Suprapubic skin (tissue), 4 donors: ENCODE data around the gene SETD2. TPM values are rescaled to one million over a fixed set of nuclear protein-coding genes. Genes with fewer than 3 reads are reported as not detected.
"Not testable (repeated sequence)": the region's sequence is repeated elsewhere in the genome, so short reads cannot be mapped to it uniquely, and the experiment has no call there.

Experiments used
- DNase-seq, 2 donors: peaks; one replicate each; pipeline ENCODE4 v3.0.0-alpha.2; 2019; ENCODE audit warnings: low spot score in 2 of 2
- H3K27ac ChIP-seq: fragments of 200-600 bp; sonication (generic); one replicate; pipeline ENCODE4 v1.5.1; 2019
- H3K27me3 ChIP-seq: fragments of 200-600 bp; sonication (generic); one replicate; pipeline ENCODE4 v1.5.1; 2019
- H3K36me3 ChIP-seq: fragments of 200-600 bp; sonication (generic); one replicate; pipeline ENCODE4 v1.5.1; 2019
- H3K4me1 ChIP-seq: fragments of 200-600 bp; sonication (generic); one replicate; pipeline ENCODE4 v1.5.1; 2019
- H3K4me3 ChIP-seq: fragments of 200-600 bp; sonication (generic); one replicate; pipeline ENCODE4 v1.5.1; 2019; ENCODE audit warnings: mild to moderate bottlenecking
- H3K9me3 ChIP-seq: fragments of 200-600 bp; sonication (generic); one replicate; pipeline ENCODE4 v1.5.1; 2019
- EP300 ChIP-seq: sonication (generic); formaldehyde crosslinking; IDR thresholded peaks from one replicate; pipeline ENCODE4 v1.6.1; 2017; ENCODE audit warnings: antibody characterized with exemption
- POLR2A ChIP-seq, 2 donors: fragments of 450-650 bp; IDR thresholded peaks; one replicate each; pipeline ENCODE4 v1.6.1; 2017; ENCODE audit warnings: antibody characterized with exemption in 2 of 2, mild to moderate bottlenecking in 2 of 2, moderate library complexity in 2 of 2
- POLR2AphosphoS5 ChIP-seq, 3 donors: sonication (generic); formaldehyde crosslinking; IDR thresholded peaks; one replicate each; pipeline ENCODE4 v1.6.1; 2017; ENCODE audit warnings: antibody characterized with exemption in 3 of 3
- whole genome bisulfite sequencing: methylation state at CpG from one replicate; pipeline ENCODE4 v1.1.5; 2018; 5-methylcytosine and 5-hydroxymethylcytosine counted together
- total RNA-seq, 4 donors: library from RNA; depleted of rRNA; stranded (reverse); fragments of >200 nt; gene quantifications; one replicate each; pipeline ENCODE4 v1.1.0, GENCODE V29; 2016
- TF ChIP-seq, protein P1 (sequence below), 2 donors: fragments of 200-600 bp in 1 of 2; fragments of 450-650 bp in 1 of 2; sonication (generic) in 1 of 2; IDR thresholded peaks; one replicate each; pipeline ENCODE4 v1.5.1; 2016 to 2019; ENCODE audit warnings: antibody characterized with exemption in 2 of 2, mild to moderate bottlenecking in 1 of 2, moderate library complexity in 1 of 2

Gene SETD2
- total RNA-seq, 4 donors from 2014 or later, result 41.4 to 78.6 (median 53.4) TPM

GRCh38 chr3:47158208-47158607 lies 5.7 kb downstream of the SETD2 start:
- TF ChIP-seq EP300, result no peak
- TF ChIP-seq POLR2AphosphoS5 (IDR thresholded peaks at IDR 0.05), result no peak
- TF ChIP-seq, protein P1, sequence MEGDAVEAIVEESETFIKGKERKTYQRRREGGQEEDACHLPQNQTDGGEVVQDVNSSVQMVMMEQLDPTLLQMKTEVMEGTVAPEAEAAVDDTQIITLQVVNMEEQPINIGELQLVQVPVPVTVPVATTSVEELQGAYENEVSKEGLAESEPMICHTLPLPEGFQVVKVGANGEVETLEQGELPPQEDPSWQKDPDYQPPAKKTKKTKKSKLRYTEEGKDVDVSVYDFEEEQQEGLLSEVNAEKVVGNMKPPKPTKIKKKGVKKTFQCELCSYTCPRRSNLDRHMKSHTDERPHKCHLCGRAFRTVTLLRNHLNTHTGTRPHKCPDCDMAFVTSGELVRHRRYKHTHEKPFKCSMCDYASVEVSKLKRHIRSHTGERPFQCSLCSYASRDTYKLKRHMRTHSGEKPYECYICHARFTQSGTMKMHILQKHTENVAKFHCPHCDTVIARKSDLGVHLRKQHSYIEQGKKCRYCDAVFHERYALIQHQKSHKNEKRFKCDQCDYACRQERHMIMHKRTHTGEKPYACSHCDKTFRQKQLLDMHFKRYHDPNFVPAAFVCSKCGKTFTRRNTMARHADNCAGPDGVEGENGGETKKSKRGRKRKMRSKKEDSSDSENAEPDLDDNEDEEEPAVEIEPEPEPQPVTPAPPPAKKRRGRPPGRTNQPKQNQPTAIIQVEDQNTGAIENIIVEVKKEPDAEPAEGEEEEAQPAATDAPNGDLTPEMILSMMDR (IDR thresholded peaks at IDR 0.05), result no peak
- TF ChIP-seq POLR2A (IDR thresholded peaks at IDR 0.05), result no peak
- H3K36me3 ChIP-seq, result no peaks in the 10 kb centered on the region
- H3K4me1 ChIP-seq, result peaks cover 56% of the 10 kb centered on the region
- no peak overlapping the region for H3K4me3 ChIP-seq
- H3K27me3 ChIP-seq, result no peaks in the 10 kb centered on the region
- DNase-seq, result no peak
- H3K9me3 ChIP-seq, result no peaks in the 10 kb centered on the region
- no peak overlapping the region for H3K27ac ChIP-seq

- no peak for TF ChIP-seq POLR2AphosphoS5 (IDR thresholded peaks at IDR 0.05)
- peaks cover 41% of the 10 kb centered on the region for H3K4me1 ChIP-seq
- WGBS, result 83% methylated on average over 1 of the region's 1 CpG
- no peaks in the 10 kb centered on the region for H3K27me3 ChIP-seq
- no peaks in the 10 kb centered on the region for H3K9me3 ChIP-seq
- H3K27ac ChIP-seq, result no peak overlapping the region
- H3K36me3 ChIP-seq, result no peaks in the 10 kb centered on the region
- DNase-seq, result no peak
- no peak overlapping the region for H3K4me3 ChIP-seq
These were observed 7.5 kb downstream of the SETD2 start for GRCh38 chr3:47156396-47156795.

DNA sequence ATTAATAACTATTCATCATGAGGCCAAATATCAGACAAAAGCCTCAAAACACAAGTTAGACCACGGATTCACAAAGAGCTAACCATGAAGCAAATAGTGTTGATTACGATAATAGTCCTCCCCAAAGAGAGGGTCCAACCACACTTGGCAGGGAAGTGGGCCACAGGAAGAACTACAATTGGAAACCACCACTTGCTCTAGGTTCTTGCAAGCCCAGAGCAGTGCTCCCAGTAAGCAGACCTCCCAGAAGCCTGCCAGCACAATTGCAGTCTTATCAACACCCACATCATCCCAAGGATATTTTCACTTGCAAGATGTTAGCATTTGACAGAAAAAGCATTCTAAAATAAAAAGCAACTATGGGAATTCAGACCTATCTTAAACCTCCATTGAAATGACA lies 11.3 kb downstream of the SETD2 start:
- WGBS, result 81% methylated on average over 2 of the region's 2 CpGs
- no peaks in the 10 kb centered on the region for H3K9me3 ChIP-seq

GRCh38 chr3:47151836-47152235 lies 12.1 kb downstream of the SETD2 start:
- Histone ChIP-seq H3K4me1 (peaks cover 27% of the 10 kb centered on the region), H3K27me3 (no peaks in the 10 kb centered on the region), H3K36me3 (no peaks in the 10 kb centered on the region), H3K27ac (no peak overlapping the region), H3K9me3 (no peaks in the 10 kb centered on the region), H3K4me3 (no peak overlapping the region)
- DNase-seq, result no peak
- no peak for TF ChIP-seq POLR2AphosphoS5 (IDR thresholded peaks at IDR 0.05)
- TF ChIP-seq EP300, result no peak
- TF ChIP-seq POLR2A (IDR thresholded peaks at IDR 0.05), result no peak
- TF ChIP-seq, protein P1 (IDR thresholded peaks at IDR 0.05), result no peak
- 76% methylated on average over 1 of the region's 1 CpG for WGBS

More for the DNA sequence above, 11.3 kb downstream of the SETD2 start:
- no peaks in the 10 kb centered on the region for H3K36me3 ChIP-seq
- no peak overlapping the region for H3K4me3 ChIP-seq
- DNase-seq, result no peak
- H3K4me1 ChIP-seq, result peaks cover 27% of the 10 kb centered on the region
- H3K27me3 ChIP-seq, result no peaks in the 10 kb centered on the region
- no peak overlapping the region for H3K27ac ChIP-seq
- TF ChIP-seq POLR2AphosphoS5 (IDR thresholded peaks at IDR 0.05), result no peak

- 50% methylated on average over 2 of the region's 2 CpGs for WGBS
- Histone ChIP-seq H3K27ac (no peak overlapping the region), H3K27me3 (no peaks in the 10 kb centered on the region), H3K9me3 (no peaks in the 10 kb centered on the region), H3K4me3 (no peak overlapping the region), H3K36me3 (no peaks in the 10 kb centered on the region), H3K4me1 (peaks cover 15% of the 10 kb centered on the region)
- no peak for DNase-seq
- no peak for TF ChIP-seq POLR2A (IDR thresholded peaks at IDR 0.05)
- TF ChIP-seq EP300, result no peak
These were observed 14.5 kb downstream of the SETD2 start for GRCh38 chr3:47149339-47149933.

DNA sequence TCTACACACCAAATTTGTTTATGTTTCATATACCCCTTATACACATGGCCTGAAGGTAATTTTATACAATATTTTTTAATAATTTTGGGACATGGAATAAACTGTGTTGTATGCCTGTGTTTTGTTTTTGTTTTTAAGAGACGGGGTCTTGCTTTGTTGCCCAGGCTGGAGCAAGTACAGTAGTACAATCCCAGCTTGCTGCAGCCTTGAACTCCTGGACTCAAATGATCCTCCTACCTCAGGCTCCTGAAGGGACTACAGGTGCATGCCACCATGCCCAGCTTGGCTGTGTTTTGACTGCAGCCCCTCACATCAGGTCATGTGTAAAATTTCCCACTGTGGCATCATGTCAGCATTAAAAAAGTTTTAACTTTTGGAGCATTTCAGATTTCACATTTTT lies 18.6 kb downstream of the SETD2 start:
- no peaks in the 10 kb centered on the region for H3K36me3 ChIP-seq
- WGBS, result 84% methylated on average over 1 of the region's 1 CpG
- H3K4me3 ChIP-seq, result no peak overlapping the region
- H3K4me1 ChIP-seq, result peaks cover 12% of the 10 kb centered on the region
- no peak overlapping the region for H3K27ac ChIP-seq
- no peaks in the 10 kb centered on the region for H3K9me3 ChIP-seq
- no peaks in the 10 kb centered on the region for H3K27me3 ChIP-seq
- no peak for DNase-seq
- TF ChIP-seq, protein P1 (IDR thresholded peaks at IDR 0.05), result no peak
- TF ChIP-seq EP300 (no peak), POLR2A (IDR thresholded peaks at IDR 0.05) (no peak), POLR2AphosphoS5 (IDR thresholded peaks at IDR 0.05) (no peak)

- no peaks in the 10 kb centered on the region for H3K27me3 ChIP-seq
- no peak for DNase-seq
- no peak overlapping the region for H3K4me3 ChIP-seq
- no peaks in the 10 kb centered on the region for H3K36me3 ChIP-seq
- H3K4me1 ChIP-seq, result peaks cover 4% of the 10 kb centered on the region
- TF ChIP-seq, protein P1 (IDR thresholded peaks at IDR 0.05), result no peak
- no peak for TF ChIP-seq POLR2A (IDR thresholded peaks at IDR 0.05)
- TF ChIP-seq EP300, result no peak
- TF ChIP-seq POLR2AphosphoS5 (IDR thresholded peaks at IDR 0.05), result no peak
- H3K27ac ChIP-seq, result no peak overlapping the region
- no peaks in the 10 kb centered on the region for H3K9me3 ChIP-seq
- WGBS, result 93% methylated on average over 5 of the region's 5 CpGs
These were observed 20.8 kb downstream of the SETD2 start for GRCh38 chr3:47143068-47143467.

DNA sequence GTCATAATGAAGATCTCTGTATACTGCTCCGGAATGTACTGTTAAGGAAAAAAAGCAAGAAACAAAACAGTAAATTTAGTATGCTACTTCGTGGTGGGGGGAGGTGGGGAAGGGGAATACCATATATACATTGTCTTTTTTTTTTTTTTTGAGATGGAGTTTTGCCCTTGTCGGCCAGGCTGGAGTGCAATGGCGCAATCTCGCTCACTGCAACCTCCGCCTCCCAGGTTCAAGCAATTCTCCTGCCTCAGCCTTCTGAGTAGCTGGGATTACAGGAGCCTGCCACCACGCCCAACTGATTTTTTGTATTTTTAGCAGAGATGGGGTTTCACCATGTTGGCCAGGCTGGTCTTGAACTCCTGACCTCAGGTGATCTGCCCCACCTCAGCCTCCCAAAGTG lies 21.4 kb downstream of the SETD2 start:
- H3K36me3 ChIP-seq, H3K9me3 ChIP-seq, H3K4me3 ChIP-seq, H3K27me3 ChIP-seq, H3K27ac ChIP-seq, DNase-seq, H3K4me1 ChIP-seq: not testable (repeated sequence)
- 80% methylated on average over 7 of the region's 7 CpGs for WGBS

- H3K4me3 ChIP-seq, H3K4me1 ChIP-seq, H3K36me3 ChIP-seq, H3K27me3 ChIP-seq, DNase-seq, H3K9me3 ChIP-seq, H3K27ac ChIP-seq: not testable (repeated sequence)
- 90% methylated on average over 3 of the region's 3 CpGs for WGBS
These were observed 22.9 kb downstream of the SETD2 start for GRCh38 chr3:47140973-47141461.
